COLO668 (cell line): ENCODE data around the gene PPP1R14D.

Experiments used
- DNase-seq: peaks from one replicate; lab custom pipeline; 2025; ENCODE audit not compliant: unreplicated experiment; lab: John Stamatoyannopoulos, UW

Gene PPP1R14D

GRCh38 chr15:40823572-40824343 is 4.8 kb downstream of the PPP1R14D start:
- DNase-seq = no peak

GRCh38 chr15:40821195-40821594 is 7.3 kb downstream of the PPP1R14D start:
- DNase-seq = no peak

- no peak for DNase-seq
Observed at GRCh38 chr15:40819048-40819447, 9.5 kb downstream of the PPP1R14D start.

GRCh38 chr15:40815042-40815698 is 13.3 kb downstream of the PPP1R14D start:
- no peak for DNase-seq

GRCh38 chr15:40812721-40813425 is 15.6 kb downstream of the PPP1R14D start:
- no peak for DNase-seq

GRCh38 chr15:40808861-40809450 is 19.6 kb downstream of the PPP1R14D start:
- no peak for DNase-seq

GRCh38 chr15:40807888-40808461 is 20.5 kb downstream of the PPP1R14D start:
- no peak for DNase-seq

GRCh38 chr15:40807028-40807887 is 21.2 kb downstream of the PPP1R14D start, which contains the start of the genes DNAJC17 and ZFYVE19:
Gene DNAJC17, minus strand, starts transcription at chr15:40807473. Its CDS starts 27 bp downstream, at chr15:40807446.
Gene ZFYVE19, plus strand, starts transcription at chr15:40807089. Its CDS starts 501 bp downstream, at chr15:40807590.
- peak; percentile 96 for DNase-seq

- DNase-seq = no peak
Observed at GRCh38 chr15:40806672-40807027, 21.9 kb downstream of the PPP1R14D start.

GRCh38 chr15:40803688-40804087 is 24.8 kb downstream of the PPP1R14D start:
- no peak for DNase-seq

- DNase-seq = no peak
Observed at GRCh38 chr15:40803076-40803475, 25.4 kb downstream of the PPP1R14D start.

GRCh38 chr15:40799523-40799922 is 29.0 kb downstream of the PPP1R14D start:
- DNase-seq = no peak

- DNase-seq = no peak
Observed at GRCh38 chr15:40796512-40796911, 32.0 kb downstream of the PPP1R14D start.

GRCh38 chr15:40796041-40796440 is 32.5 kb downstream of the PPP1R14D start:
- no peak for DNase-seq

- DNase-seq = peak; percentile 84
Observed at GRCh38 chr15:40793216-40793989, 35.1 kb downstream of the PPP1R14D start.

GRCh38 chr15:40792394-40792793 is 36.1 kb downstream of the PPP1R14D start:
- DNase-seq = no peak

- DNase-seq = no peak
Observed at GRCh38 chr15:40790718-40791117, 37.8 kb downstream of the PPP1R14D start.

- no peak for DNase-seq
Observed at GRCh38 chr15:40789999-40790398, 38.5 kb downstream of the PPP1R14D start.

- DNase-seq = no peak
Observed at GRCh38 chr15:40789119-40789518, 39.4 kb downstream of the PPP1R14D start.
